CD4-positive, alpha-beta T cell treated with Interleukin-1 beta for 1 hour (primary cell): ENCODE measurements around the gene UPK3A.
A peak's percentile ranks its signal among the peaks of the same experiment; 100 is the strongest.
"Not testable (repeated sequence)": the region's sequence is repeated elsewhere in the genome, so short reads cannot be mapped to it uniquely, and the experiment has no call there.

Experiments used
- DNase-seq, 2 donors: peaks; one replicate each; pipeline ENCODE4 v3.0.0-alpha.2; 2020 to 2022

The UPK3A gene

DNA sequence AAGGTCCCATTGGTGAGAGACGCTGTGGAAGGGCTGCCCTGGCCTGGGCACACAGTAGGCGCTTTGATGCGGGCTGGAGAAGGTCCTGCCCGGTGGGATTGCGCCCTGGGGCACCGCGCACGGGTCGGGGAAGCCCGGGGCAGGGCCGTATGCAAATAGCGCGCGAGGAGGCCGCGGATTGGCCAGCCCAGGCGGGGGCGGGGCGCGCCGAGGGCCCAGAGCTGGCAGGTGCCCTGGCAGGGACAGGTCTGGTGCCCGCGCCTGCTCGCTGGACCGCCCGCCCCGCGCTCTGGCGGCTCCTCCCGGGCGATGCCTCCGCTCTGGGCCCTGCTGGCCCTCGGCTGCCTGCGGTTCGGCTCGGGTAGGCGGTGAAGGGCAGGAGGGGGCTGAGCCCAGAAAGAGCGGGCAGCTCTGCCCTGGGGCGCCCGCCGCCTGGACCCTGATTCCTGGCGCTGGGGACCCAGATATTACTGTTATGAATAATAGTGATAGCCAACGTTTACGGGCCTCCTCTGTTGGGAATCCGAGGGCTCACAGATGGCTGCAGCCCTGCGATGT lies at the start of gene UPK3A:
Gene UPK3A, plus strand, starts transcription at position 245 of the 558 bp plus-strand sequence. Its CDS starts 65 bp downstream, at position 310.
- peak; percentile 61 to 74 for DNase-seq

DNA sequence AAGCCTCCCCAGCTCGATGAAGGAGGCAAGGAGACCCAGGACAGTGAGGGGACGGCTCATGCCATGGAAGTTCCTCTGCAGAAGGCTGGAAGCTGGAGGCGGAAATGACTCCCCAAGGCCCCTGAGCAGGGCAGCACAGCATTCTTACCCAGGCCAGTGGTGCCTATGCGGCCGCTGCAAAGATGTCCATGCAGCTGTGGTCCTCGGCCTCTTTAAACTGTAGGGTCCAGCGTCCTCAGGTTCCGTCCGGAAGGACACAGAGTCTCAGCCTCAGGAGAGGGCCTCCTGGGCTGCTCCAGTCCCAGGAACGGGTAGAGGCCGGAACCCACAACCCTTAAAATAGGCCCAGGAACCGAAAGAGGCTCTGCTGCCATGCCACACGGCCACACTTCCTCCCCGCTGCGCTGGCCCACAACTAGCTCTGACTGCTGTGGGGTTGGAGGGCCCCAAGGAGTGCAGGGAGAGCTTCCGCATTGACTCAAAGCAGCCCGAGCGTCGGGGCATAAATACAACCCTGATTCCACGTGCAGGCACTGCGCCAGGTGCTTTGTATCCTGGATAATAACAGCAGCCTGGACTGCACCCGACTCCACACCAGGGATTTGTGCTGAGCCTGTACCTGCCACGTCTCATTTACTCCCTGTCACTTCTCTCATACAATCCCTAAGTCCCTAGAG lies 49.5 kb upstream of the UPK3A start:
- peak in 1 of 2 donors; percentile 59 for DNase-seq

DNA sequence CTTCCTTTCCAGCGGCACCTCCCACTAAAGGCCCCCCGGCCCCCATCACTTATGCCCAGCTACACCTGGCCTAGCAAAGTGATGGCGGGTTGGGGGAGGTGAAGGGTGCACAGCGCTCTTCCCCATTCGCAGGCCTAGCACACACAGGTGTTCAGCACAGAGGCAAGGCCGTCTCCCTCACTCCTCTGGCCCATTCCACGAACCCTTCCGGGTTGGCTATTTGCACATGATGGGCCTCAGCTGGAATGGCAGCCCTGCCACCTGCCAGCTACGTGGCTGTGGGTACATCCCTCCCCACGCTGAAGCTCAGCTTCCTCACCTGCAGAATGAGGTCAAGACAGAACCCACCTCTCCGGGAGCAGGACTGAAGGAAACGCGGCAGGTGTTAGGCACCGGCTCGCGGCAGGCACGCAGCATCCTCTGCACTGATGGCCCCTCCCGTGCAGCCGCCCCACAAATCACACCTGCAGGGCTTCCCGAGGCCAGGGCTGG lies 48.9 kb upstream of the UPK3A start:
- DNase-seq, result no peak

DNA sequence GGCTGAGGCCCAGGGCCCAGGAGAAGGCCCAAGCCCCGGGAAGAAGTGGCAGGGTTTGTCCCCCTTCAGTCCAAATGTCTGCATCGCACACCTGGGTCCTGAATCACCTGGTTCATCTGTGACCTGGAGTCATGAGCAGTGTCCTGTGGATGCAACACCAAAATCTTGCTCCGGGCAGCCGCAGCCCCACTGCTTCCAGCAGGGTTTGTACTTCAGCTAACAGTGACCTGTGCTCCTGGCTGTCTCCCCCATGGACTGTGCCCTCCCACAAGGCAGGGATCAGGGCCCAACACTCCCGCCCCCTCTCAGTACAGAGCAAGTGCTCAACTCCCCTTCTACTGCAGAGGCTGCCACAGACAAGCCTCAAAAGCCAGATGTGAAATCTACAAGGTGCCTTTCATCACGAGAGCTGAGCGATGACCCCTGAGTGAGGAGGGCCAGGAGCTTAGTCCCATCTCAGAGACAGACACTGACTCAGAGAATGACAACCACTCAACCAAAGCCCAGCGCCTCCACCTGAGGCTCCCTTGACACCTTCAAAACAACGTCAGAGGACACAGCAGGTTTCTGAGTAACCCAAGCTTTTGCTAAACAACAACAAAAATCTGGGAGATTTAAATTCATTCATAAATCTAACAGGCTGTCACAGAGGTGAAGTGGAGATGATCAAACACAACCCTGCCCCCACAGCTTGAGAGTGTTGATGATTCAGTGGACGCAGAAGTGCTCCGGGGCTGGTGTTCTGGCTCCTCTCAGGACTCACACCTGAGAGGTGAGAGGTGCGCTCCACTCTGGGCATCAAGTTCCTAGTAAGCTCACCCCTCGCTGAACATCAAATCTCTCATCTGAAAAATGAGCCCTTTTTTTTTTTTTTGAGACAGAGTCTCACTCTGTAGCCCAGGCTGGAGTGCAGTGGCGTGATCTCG lies 47.4 kb upstream of the UPK3A start:
- no peak for DNase-seq

DNA sequence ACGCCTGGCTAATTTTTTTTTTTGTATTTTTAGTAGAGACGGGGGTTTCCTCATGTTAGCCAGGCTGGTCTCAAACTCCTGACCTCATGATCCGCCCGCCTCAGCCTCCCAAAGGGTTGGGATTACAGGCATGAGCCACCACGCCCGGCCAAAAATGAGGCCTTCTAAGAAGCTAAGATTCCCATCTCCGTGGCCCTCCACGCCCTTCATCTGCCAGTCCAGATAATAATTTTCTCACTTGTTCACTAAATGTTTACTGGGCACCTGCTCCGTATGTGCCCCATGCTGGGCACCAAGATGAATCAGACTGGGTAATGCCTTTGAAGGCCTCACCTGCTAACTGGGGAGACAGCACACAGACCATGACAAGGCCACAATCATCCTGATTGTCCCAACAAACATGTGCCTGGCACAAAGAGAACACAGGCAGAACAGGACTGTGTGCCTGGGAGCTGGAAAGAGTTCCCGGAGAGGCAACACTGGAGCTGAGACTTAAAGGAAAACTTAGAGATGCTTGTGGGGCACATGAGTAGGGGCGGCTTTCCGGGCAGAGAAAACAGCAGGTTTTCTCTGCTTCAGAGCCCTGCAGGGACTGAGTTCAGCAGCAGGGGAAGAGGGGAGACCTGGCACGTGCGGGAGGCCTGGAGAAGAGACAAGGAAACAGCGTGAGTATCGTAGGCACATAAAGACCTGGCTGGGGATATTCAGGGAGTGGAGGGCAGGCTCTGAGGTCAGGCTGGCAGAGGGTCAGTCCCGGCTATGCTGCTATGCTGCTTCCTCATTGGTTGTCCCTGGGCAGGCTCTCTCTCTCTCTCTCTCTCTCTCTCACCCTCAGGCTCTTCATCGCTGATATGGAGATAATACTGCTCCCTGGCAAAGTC lies 46.4 kb upstream of the UPK3A start:
- no peak for DNase-seq

DNA sequence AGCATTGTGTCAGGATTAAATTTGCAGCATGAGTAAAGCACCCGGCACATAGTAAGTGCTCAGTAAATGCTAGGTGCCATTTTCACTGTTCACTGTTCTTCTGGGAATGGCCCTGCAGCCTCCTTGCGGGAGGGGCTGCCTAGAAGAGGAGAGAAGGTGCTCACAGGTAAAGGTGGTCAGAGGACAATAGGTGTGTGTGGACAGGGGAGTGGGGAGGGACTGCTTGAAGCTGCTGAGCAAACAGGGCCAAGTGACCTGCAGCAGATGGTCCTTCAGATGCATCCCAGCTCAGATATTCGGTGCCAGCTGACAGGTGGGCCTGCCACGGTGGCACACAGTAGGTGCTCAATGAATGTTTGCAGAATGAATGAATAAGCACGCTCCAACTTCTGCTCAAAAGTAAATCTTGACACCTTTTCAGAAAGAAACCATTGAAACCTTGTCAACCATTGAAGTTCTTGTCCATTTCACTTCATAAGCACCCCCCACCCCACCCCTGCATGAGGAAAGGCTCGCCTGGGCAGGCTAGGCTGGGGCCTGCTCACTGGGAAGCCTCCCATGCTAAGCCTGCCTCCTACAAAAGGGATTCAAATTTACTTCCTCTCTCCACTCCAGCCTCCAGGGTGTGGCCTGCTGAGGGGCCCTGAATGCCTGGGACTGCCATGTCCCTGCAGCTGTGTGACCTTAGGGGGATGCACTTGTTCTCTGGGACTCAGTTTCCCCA lies 45.6 kb upstream of the UPK3A start:
- no peak for DNase-seq

DNA sequence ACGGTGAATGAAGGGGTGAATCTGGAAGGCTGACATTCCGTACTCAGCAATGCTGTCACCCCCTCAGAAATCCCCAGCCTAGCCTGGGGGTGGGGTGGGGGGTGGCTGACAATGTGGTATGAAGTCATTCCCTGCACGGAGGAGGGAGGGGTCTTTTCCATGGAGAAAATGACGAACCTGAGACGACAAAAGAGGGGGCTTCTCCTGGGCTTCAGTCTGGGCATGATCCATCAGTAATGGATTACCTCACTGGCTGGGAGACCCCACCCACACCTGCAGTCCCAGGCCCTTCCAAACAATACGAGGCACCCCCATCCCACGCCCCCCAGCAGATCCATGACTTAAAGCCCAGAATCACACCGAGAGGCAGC lies 45.1 kb upstream of the UPK3A start:
- DNase-seq, result no peak

DNA sequence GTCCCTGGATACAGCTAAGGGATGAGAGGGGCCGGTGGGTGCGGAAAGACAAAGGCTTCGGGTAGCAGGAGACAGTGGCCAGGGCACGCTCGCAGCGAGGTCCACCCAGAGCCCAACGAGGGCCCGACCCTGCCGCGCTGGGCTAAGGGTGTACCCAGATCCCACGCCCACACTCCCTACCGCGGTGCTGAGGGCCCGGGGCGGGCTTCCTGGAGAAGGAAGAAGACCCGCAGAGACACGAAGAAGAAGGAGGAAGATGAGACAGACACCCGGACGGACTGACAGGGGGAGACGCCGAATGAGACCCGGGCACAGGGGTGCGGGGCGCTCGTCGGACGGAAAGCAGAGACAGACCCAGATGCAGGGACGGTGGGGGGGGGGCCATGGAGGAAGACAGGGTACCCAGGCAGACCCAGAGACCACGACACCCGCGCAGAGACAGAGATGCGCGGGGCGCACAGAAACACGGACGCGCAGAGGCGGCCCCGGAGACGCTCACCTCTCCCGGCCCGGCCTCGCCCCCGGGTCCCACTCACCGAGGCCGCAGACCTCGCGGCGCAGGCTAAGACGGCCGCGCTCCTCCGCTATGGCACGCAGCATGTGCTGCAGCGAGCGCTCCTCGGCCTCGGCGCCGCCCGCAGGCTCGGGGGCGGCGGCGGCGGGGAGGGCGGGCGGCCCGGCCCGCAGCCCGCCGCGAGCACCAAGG lies 44.5 kb upstream of the UPK3A start:
- no peak for DNase-seq

DNA sequence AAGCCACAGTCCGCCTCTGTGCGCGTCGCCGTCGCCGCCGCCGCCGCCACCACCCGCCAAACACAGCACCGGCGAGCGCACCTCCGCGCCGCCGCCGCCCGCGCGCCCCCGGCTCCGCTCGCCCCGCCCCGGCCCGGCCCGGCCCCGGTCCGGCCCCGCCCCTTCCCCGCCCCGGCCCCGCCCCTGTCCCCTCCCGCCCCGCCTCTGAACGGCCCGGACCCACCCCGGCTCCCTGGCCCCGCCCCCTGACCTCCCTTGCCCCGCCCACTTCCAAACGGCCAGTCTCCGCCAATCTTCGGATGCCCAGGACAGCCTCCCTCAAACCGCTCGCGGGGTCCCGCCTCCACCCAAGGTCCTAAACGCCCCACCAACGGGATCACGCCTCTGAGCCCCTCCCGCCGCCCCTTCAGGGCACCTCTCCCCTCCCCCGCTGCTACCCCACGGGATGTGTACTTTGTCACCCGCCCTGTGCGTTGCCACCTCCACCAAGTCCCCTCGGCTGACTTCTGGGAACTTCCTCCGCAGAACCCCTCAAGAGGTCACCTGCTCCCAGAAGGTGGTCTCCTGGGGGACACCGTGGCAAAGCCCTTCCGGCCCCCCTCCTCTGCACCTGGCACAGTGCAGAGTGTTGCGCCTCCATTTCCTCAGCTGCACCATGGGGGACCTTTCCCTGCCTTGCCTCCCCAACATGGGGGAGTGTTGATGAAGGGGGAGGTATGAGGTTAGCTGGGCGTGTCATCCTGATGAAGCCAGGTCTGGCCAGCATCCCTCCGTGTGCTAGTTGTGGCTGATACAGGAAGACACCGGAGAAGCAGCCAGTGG lies 43.7 kb upstream of the UPK3A start, which contains the start of gene KIAA0930:
Gene KIAA0930, minus strand, starts transcription at position 85 of the 822 bp plus-strand sequence. CDS start 191 bp downstream, outside the sequence.
- peak; percentile 86 to 88 for DNase-seq

DNA sequence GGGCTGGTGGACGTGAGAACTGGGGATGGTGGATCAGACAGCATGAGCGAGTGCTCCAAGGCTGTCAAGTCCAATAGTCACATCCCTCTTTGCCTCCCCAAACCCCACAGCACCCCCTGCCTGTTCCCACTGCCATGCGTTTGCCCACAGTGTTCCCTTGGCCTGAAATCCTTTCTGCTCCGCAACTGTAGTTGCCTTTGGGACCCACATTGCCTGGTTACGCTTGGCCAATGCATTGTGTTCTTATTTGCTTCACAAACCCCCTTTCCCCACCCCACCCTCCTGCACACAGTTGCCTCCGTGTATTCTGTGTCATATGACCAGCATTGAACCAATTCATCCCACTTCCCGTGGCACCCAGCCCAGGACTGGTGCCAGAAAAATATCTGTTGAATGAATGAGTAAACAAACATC lies 42.0 kb upstream of the UPK3A start:
- DNase-seq, result no peak

DNA sequence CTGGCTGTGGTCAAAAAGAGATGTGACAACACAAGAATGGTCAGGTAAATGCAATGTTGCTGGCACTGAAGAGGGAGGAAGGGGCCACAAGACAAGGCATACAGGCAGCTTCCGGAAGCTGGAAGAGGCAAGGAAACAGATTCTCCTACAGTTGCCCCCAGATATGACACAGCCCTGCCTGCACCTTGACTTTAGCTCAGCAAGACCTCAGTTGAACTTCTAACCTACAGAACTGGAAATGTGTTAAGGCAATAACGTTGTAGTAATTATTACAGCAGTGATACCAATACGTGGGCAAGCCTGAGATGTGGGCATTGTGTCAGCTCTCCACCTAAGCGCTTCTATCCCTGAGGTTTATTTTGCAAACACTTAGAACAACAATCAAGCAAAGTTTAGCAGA lies 39.8 kb upstream of the UPK3A start:
- no peak for DNase-seq

DNA sequence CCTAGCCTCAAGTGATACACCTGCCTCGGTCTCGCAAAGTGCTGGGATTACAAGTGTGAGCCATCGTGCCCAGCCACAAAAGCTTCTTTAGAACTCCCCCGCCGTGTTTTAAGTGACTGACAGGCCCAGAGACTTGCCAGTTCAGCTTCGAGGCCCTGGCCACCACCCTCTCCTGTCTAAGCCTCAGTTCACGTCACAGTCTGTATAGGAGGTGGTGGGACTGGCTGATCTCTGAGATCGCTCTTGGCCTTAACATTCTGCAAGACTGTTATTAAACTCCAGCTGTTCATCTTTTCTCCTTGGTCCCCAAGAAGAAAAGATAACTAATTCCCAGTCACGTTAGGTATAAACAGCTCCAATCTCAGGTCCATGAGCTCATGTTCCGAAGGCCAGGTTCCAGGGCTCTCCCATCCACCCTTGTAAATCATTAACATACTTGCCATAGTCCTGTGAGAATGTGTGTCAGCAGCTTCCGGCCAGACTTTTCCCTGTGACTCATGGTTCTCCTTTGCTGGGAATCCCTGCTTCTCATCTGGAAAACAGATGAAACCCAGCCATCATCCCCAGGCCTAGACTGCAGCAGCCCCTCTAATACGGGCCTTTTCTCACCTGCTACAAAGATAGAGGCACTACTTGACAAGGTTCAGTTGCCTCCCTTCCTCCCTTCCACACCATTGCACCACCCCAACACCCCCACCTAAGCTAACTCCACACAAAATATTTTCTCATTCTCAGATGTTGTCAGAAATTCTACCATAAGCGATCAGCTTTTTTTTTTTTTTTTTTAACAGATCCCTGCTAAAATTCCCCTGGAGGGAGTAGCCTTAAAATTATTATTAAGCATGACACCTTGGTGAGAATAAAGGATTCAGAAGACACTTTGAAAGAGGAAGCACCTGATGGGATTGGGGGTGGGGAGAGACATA lies 38.4 kb upstream of the UPK3A start:
- no peak for DNase-seq

DNA sequence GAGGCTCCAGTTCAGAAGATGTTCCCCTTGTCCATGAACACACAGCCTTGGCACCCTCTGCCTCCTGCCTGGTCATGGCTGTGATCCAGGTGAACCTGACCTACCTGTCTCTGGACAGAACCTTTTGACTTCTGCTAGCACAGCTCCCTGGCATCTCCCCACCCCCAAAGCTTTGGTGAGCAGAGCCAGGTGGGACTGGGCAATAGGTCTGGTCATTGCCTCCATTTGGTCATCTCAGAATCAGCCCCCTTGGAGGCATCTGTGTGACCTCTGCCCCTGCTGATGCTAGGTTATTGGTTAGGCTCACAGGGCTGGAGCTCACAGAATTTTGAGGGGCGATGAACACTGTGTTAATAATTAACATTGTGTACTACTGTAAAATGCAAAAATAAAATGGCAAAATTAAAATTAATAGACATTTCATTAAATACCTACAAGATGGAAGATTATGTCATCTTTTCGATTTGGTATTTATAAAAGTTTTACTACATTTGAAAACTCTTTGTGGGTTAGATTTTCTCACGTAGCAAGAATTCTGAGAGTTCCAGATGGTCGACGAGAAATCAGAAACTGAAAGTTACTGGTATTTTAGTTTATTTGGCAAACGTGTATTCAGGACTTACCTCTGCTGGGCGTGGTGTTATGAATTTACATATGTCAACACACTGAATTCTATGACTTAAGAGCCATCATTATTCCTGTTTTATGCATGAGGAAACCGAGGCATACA lies 35.8 kb upstream of the UPK3A start:
- no peak for DNase-seq

DNA sequence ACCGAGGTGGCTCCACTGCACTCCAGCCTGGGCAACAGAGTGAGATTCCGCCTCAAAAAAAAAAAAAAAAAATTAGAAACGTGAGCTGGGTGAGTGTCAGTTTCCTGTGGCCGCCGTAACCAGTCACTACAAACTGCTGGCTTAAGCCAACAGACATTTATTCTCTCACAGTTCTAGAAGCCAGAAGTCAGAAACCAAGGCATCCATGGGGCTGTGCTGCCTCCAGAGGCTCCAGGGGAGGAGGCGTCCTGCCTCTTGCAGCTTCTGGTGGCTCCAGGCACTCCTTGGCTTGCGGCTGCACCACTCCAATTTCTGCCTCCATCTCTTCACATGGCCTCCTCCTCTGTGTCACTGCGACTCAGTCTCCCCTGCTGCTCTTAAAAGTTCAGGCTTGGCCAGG lies 32.9 kb upstream of the UPK3A start:
- no peak for DNase-seq

DNA sequence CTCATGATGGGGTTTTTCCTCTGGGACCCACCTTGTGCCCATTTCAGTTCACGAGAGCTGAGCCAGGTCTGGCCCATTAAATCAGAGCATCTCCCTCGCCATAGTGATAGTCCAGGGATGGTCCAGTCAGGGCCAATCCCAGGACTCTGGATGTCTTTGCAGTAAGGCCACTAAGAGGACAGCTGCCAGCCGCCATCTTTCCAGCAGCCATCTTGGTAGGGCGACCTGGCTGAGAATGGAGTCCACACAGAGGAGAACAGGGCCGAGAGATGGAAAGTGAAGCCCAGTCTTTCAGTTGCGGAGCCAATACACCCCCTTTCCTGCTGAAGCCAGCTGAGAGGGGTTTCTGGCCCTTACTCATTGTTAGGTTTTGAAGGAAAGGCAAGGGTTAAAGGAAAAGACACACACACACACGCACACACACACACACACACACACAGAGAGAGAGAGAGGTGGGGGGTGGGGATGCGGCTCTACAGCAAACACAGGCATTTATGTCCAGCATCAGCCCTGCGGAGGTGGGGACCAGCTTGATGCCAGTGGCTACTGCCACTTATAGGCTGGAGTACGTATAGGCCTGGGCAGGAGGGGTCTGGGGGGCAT lies 31.6 kb upstream of the UPK3A start:
- DNase-seq, result no peak

DNA sequence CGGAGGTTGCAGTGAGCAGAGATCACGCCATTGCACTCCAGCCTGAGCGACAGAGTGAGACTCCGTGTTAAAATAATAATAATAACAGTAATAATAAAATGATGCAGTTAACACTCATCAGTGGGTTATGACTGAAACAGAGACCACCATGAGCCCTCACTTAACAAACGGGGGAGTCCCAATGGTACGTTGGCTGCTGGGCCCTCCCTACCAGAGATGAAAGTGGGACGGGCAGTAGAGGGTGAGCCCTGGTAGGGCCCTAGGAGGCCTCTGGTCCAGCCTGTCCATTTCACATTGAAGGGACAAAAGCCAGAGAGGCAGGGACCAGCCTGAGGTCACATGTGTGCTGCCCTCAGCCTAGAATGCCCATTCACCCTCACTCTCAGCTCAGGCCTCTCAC lies 30.4 kb upstream of the UPK3A start:
- no peak for DNase-seq

DNA sequence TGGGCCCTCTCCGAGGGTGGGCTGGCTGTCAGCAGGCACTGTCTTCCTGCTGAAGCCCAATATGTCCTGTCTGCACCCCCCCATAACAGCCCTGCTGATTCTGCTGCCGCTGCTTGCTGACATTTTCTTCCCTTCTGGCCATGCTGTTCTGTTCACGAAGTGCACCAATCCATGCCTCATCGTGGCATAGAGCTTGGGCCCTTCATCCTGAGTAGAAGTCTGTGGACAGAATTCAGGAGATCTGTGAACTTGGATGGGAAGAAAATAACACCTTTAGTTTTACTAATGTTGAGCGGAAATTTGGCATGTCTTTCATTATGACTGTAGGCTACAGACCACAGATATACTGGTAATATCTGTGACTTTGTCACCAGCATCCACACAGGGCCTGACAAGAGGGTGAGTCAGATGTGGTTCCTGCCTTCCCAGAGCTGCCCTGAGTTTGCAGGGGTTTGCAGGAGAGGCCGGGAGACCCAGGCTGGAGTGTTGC lies 29.9 kb upstream of the UPK3A start:
- no peak for DNase-seq

DNA sequence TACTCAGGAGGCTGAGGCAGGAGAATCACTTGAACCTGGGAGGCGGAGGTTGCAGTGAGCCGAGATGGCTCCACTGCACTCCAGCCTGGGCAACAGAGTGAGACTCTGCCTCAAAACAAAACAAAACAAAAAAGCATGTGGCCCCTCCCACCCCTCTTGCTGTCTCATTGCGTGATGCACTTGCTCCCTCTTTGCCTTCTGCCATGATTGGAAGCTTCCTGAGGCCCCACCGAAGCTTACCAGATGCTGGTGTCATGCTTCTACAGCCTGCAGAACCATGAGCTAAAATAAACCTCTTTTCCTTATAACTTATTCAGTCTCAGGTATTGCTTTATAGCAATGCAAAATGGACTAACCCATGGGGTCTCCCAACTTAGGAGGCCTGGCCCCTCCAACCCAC lies 26.8 kb upstream of the UPK3A start:
- not testable (repeated sequence) for DNase-seq
